Smooth muscle cell (in vitro differentiated cells): Measurements from ENCODE around the gene RASD1. TPM values are rescaled to one million over a fixed set of nuclear protein-coding genes. Genes with fewer than 3 reads are reported as not detected.

Source experiments
- DNase-seq: peaks from one replicate; lab custom pipeline; 2025; ENCODE audit not compliant: unreplicated experiment; lab: John Stamatoyannopoulos, UW
- H2AFZ ChIP-seq: fragments of 200-600 bp; sonication (generic); 2 replicates; pipeline ENCODE4 v1.6.0; 2016; ENCODE audit warnings: antibody characterized with exemption, low read depth, mild to moderate bottlenecking
- H3F3A ChIP-seq: fragments of 200-600 bp; sonication (generic); 2 replicates; pipeline ENCODE4 v1.6.0; 2017; ENCODE audit warnings: antibody characterized with exemption, low read depth
- H3K27ac ChIP-seq: fragments of 200-600 bp; sonication (generic); 2 replicates; pipeline ENCODE4 v1.5.1; 2016; ENCODE audit warnings: low read depth, mild to moderate bottlenecking
- H3K27me3 ChIP-seq: fragments of 200-600 bp; sonication (generic); 2 replicates; pipeline ENCODE4 v1.6.1; 2016; ENCODE audit warnings: low read depth, mild to moderate bottlenecking
- H3K36me3 ChIP-seq: fragments of 200-600 bp; sonication (generic); 2 replicates; pipeline ENCODE4 v1.5.1; 2016; ENCODE audit warnings: low read depth
- H3K4me1 ChIP-seq: fragments of 200-600 bp; sonication (generic); 2 replicates; pipeline ENCODE4 v1.5.1; 2016; ENCODE audit warnings: low read depth
- H3K4me2 ChIP-seq: fragments of 200-600 bp; sonication (generic); 2 replicates; pipeline ENCODE4 v1.6.0; 2016; ENCODE audit warnings: mild to moderate bottlenecking
- H3K4me3 ChIP-seq: fragments of 200-600 bp; sonication (generic); 2 replicates; pipeline ENCODE4 v1.5.1; 2016; ENCODE audit warnings: mild to moderate bottlenecking
- H3K79me2 ChIP-seq: fragments of 200-600 bp; sonication (generic); 2 replicates; pipeline ENCODE4 v1.6.0; 2016; ENCODE audit warnings: low read depth, mild to moderate bottlenecking
- H3K9ac ChIP-seq: fragments of 200-600 bp; sonication (generic); 2 replicates; pipeline ENCODE4 v1.6.0; 2016; ENCODE audit warnings: low read depth
- H3K9me3 ChIP-seq: fragments of 200-600 bp; sonication (generic); replicated peaks from 2 replicates; pipeline ENCODE4 v1.5.1; 2016; ENCODE audit warnings: low read depth
- H4K20me1 ChIP-seq: fragments of 200-600 bp; sonication (generic); 2 replicates; pipeline ENCODE4 v1.6.0; 2016; ENCODE audit warnings: low read depth
- CTCF ChIP-seq: fragments of 200-600 bp; sonication (generic); IDR thresholded peaks from 2 replicates; pipeline ENCODE4 v1.5.1; 2017; ENCODE audit warnings: borderline replicate concordance, mild to moderate bottlenecking, antibody characterized with exemption; ENCODE audit not compliant: insufficient read depth, poor library complexity, severe bottlenecking
- WGBS: methylation state at CpG from one replicate; pipeline ENCODE4 v1.1.7; 2016; ENCODE audit warnings: low lambda C conversion rate; 5-methylcytosine and 5-hydroxymethylcytosine counted together
- polyA plus RNA-seq: library from polyadenylated mRNA; unstranded; fragments of >200 nt; fragmentation: Nextera tagmentation; extraction: Ambion mirVana; gene quantifications from 2 replicates; pipeline ENCODE4 v1.2.1, GENCODE V29; 2016
- total RNA-seq: library from RNA; depleted of rRNA; stranded (reverse); fragments of >200 nt; gene quantifications from 2 replicates; pipeline ENCODE4 v1.2.3, GENCODE V29; 2014

The RASD1 gene
- total and polyA plus RNA-seq, 2 experiments from 2014 or later = 5.0 to 5.7 TPM

GRCh38 chr17:17493249-17493985 is 2.8 kb downstream of the RASD1 start:
- TF ChIP-seq CTCF = no peak
- Histone ChIP-seq H3K9me3 (no peaks in the 10 kb centered on the region), H3K79me2 (no peaks in the 10 kb centered on the region), H2AFZ (no peak overlapping the region), H3K36me3 (no peaks in the 10 kb centered on the region), H3K4me3 (no peak overlapping the region), H3K4me1 (peaks cover 33% of the 10 kb centered on the region), H3K4me2 (no peak overlapping the region), H3F3A (peaks cover 3% of the 10 kb centered on the region), H3K27ac (no peak overlapping the region), H3K9ac (no peak overlapping the region), H3K27me3 (no peaks in the 10 kb centered on the region), H4K20me1 (peaks cover 55% of the 10 kb centered on the region)
- WGBS = 69% methylated on average over 15 of the region's 15 CpGs
- no peak for DNase-seq

- DNase-seq = no peak
- H3K9ac ChIP-seq = no peak overlapping the region
- H3K36me3 ChIP-seq = no peaks in the 10 kb centered on the region
- no peaks in the 10 kb centered on the region for H3K79me2 ChIP-seq
- WGBS = 91% methylated on average over 9 of the region's 9 CpGs
- H3F3A ChIP-seq = peaks cover 3% of the 10 kb centered on the region
- H3K4me2 ChIP-seq = no peak overlapping the region
- no peak overlapping the region for H3K4me3 ChIP-seq
- no peak for TF ChIP-seq CTCF
- H3K27ac ChIP-seq = no peak overlapping the region
- H2AFZ ChIP-seq = no peak overlapping the region
- peaks cover 33% of the 10 kb centered on the region for H3K4me1 ChIP-seq
- H3K27me3 ChIP-seq = no peaks in the 10 kb centered on the region
- no peaks in the 10 kb centered on the region for H3K9me3 ChIP-seq
- peaks cover 62% of the 10 kb centered on the region for H4K20me1 ChIP-seq
Observed at GRCh38 chr17:17492571-17492970, 3.6 kb downstream of the RASD1 start.

GRCh38 chr17:17492085-17492484 is 4.1 kb downstream of the RASD1 start:
- H3F3A ChIP-seq = peaks cover 3% of the 10 kb centered on the region
- no peaks in the 10 kb centered on the region for H3K27me3 ChIP-seq
- no peak for DNase-seq
- H3K79me2 ChIP-seq = no peaks in the 10 kb centered on the region
- no peak overlapping the region for H2AFZ ChIP-seq
- H3K27ac ChIP-seq = no peak overlapping the region
- H3K9me3 ChIP-seq = no peaks in the 10 kb centered on the region
- WGBS = 82% methylated on average over 11 of the region's 11 CpGs
- H3K4me2 ChIP-seq = no peak overlapping the region
- H3K9ac ChIP-seq = no peak overlapping the region
- H3K4me1 ChIP-seq = peaks cover 33% of the 10 kb centered on the region
- TF ChIP-seq CTCF = no peak
- no peak overlapping the region for H3K4me3 ChIP-seq
- no peaks in the 10 kb centered on the region for H3K36me3 ChIP-seq
- peaks cover 66% of the 10 kb centered on the region for H4K20me1 ChIP-seq

- H3K9ac ChIP-seq = no peak overlapping the region
- 96% methylated on average over 17 of the region's 17 CpGs for WGBS
- H3K9me3 ChIP-seq = no peaks in the 10 kb centered on the region
- H4K20me1 ChIP-seq = peaks cover 67% of the 10 kb centered on the region
- no peaks in the 10 kb centered on the region for H3K27me3 ChIP-seq
- H2AFZ ChIP-seq = no peak overlapping the region
- H3K4me1 ChIP-seq = peaks cover 33% of the 10 kb centered on the region
- no peak overlapping the region for H3K27ac ChIP-seq
- H3K79me2 ChIP-seq = no peaks in the 10 kb centered on the region
- no peaks in the 10 kb centered on the region for H3K36me3 ChIP-seq
- H3K4me3 ChIP-seq = no peak overlapping the region
- peaks cover 3% of the 10 kb centered on the region for H3F3A ChIP-seq
- no peak for TF ChIP-seq CTCF
- no peak overlapping the region for H3K4me2 ChIP-seq
- DNase-seq = no peak
Observed at GRCh38 chr17:17491546-17491988, 4.6 kb downstream of the RASD1 start.
